Measurements from ENCODE around the gene MMP14.

Gene MMP14

GRCh38 chr14:22841769-22842168, 5.4 kb downstream of the MMP14 start:
- DNase-seq (ENCODE audit: low read depth in 1 of 2, low spot score in 1 of 2) = no peak
- H3K27me3 ChIP-seq (ENCODE audit: insufficient read depth, poor library complexity, severe bottlenecking) = no peaks in the 10 kb centered on the region
- TF ChIP-seq POLR2AphosphoS5 (IDR thresholded peaks at IDR 0.05; ENCODE audit: low read depth) = no peak
- no peak for TF ChIP-seq CTCF (IDR thresholded peaks at IDR 0.05; ENCODE audit: insufficient read depth, low read length)
- no peak for TF ChIP-seq SPI1 (IDR thresholded peaks at IDR 0.05; ENCODE audit: borderline replicate concordance, low read depth)
- TF ChIP-seq REST (IDR thresholded peaks at IDR 0.05; ENCODE audit: insufficient replicate concordance, low read depth) = no peak
- TF ChIP-seq GABPA (IDR thresholded peaks at IDR 0.05; ENCODE audit: low read depth) = no peak
- no peak overlapping the region for H3K4me3 ChIP-seq (replicated peaks; ENCODE audit: insufficient read depth, low read length)
- no peak overlapping the region for H3K27ac ChIP-seq (replicated peaks)

- no peak for DNase-seq (ENCODE audit: low read depth in 1 of 2, low spot score in 1 of 2)
- Histone ChIP-seq H3K4me3 (replicated peaks; ENCODE audit: insufficient read depth, low read length) (no peak overlapping the region), H3K27ac (replicated peaks) (no peak overlapping the region), H3K27me3 (ENCODE audit: insufficient read depth, poor library complexity, severe bottlenecking) (no peaks in the 10 kb centered on the region)
- TF ChIP-seq POLR2AphosphoS5 (IDR thresholded peaks at IDR 0.05; ENCODE audit: low read depth) (no peak), SPI1 (IDR thresholded peaks at IDR 0.05; ENCODE audit: borderline replicate concordance, low read depth) (no peak), REST (IDR thresholded peaks at IDR 0.05; ENCODE audit: insufficient replicate concordance, low read depth) (no peak), CTCF (IDR thresholded peaks at IDR 0.05; ENCODE audit: insufficient read depth, low read length) (no peak), GABPA (IDR thresholded peaks at IDR 0.05; ENCODE audit: low read depth) (no peak)
These were observed 6.1 kb downstream of the MMP14 start for GRCh38 chr14:22842211-22843122.

- H3K27ac ChIP-seq (replicated peaks) = no peak overlapping the region
These were observed 6.9 kb downstream of the MMP14 start for GRCh38 chr14:22843123-22843925.

More at GRCh38 chr14:22843123-22843925, 6.9 kb downstream of the MMP14 start:
- no peak overlapping the region for H3K4me3 ChIP-seq (replicated peaks; ENCODE audit: insufficient read depth, low read length)
- TF ChIP-seq SPI1 (IDR thresholded peaks at IDR 0.05; ENCODE audit: borderline replicate concordance, low read depth) (no peak), GABPA (IDR thresholded peaks at IDR 0.05; ENCODE audit: low read depth) (no peak), CTCF (IDR thresholded peaks at IDR 0.05; ENCODE audit: insufficient read depth, low read length) (no peak), POLR2AphosphoS5 (IDR thresholded peaks at IDR 0.05; ENCODE audit: low read depth) (no peak), REST (IDR thresholded peaks at IDR 0.05; ENCODE audit: insufficient replicate concordance, low read depth) (no peak)
- DNase-seq (ENCODE audit: low read depth in 1 of 2, low spot score in 1 of 2) = no peak
- no peaks in the 10 kb centered on the region for H3K27me3 ChIP-seq (ENCODE audit: insufficient read depth, poor library complexity, severe bottlenecking)

All from HL-60 (cell line).